Measurements from ENCODE around the gene SSR3. TPM values are rescaled to one million over a fixed set of nuclear protein-coding genes. Genes with fewer than 3 reads are reported as not detected.

Gene SSR3
- total and polyA plus RNA-seq, 2 of the 8 experiments (the other 6 are each of a cell fraction or from before 2014, with no cell fraction given) = 92.7 to 208 TPM

- Histone ChIP-seq H3K27me3 (replicated peaks in 1 of 4; ENCODE audit: control insufficient read depth in 3 of 4, extremely low read depth in 1 of 4, insufficient read depth in 3 of 4, low read length in 3 of 4) (no peaks in the 10 kb centered on the region), H4K20me1 (replicated peaks in 1 of 2; ENCODE audit: control insufficient read depth in 1 of 2, insufficient read depth in 2 of 2, low read length in 2 of 2) (no peaks in the 10 kb centered on the region), H3K36me3 (ENCODE audit: control insufficient read depth in 2 of 4, insufficient read depth in 4 of 4, low read length in 3 of 4) (no peaks in the 10 kb centered on the region), H3K56ac (replicated peaks; ENCODE audit: insufficient read length, low read depth, low read length) (no peak overlapping the region), H4K8ac (ENCODE audit: extremely low read depth, insufficient read depth, low read length) (no peak overlapping the region), H3K4me3 (ENCODE audit: extremely low read depth in 1 of 4, insufficient read depth in 2 of 4, low read depth in 3 of 4, low read length in 4 of 4) (no peak overlapping the region), H3K23ac (ENCODE audit: insufficient read length) (no peak overlapping the region), H4K91ac (replicated peaks; ENCODE audit: insufficient read length, low read length) (no peak overlapping the region), H4K5ac (ENCODE audit: insufficient read length, low read depth, low read length) (no peak overlapping the region), H3K23me2 (ENCODE audit: low read depth, low read length) (no peaks in the 10 kb centered on the region), H2BK120ac (replicated peaks; ENCODE audit: low read depth, low read length) (no peak overlapping the region), H3K9ac (replicated peaks in 1 of 4; ENCODE audit: extremely low read depth in 1 of 4, low read depth in 3 of 4, low read length in 3 of 4) (no peak overlapping the region), H3K18ac (ENCODE audit: extremely low read depth, low read length) (no peak overlapping the region), H3K9me3 (ENCODE audit: insufficient read depth in 2 of 2, low read depth in 1 of 2, low read length in 1 of 2) (no peaks in the 10 kb centered on the region), H2AFZ (ENCODE audit: low read length) (no peak overlapping the region), H2BK20ac (ENCODE audit: low read length) (no peak overlapping the region), H2BK5ac (ENCODE audit: low read depth, low read length) (no peak overlapping the region), H3K14ac (ENCODE audit: insufficient read length) (no peak overlapping the region), H3K79me1 (ENCODE audit: low read depth, low read length) (no peaks in the 10 kb centered on the region), H2BK12ac (ENCODE audit: low read depth, low read length) (no peak overlapping the region), H2AK5ac (ENCODE audit: low read depth, low read length) (no peak overlapping the region), H3K79me2 (ENCODE audit: control insufficient read depth in 1 of 2, insufficient read depth in 2 of 2, low read length in 2 of 2) (no peaks in the 10 kb centered on the region), H3K4ac (replicated peaks; ENCODE audit: insufficient read length, low read depth, low read length) (no peak overlapping the region), H2BK15ac (ENCODE audit: low read length) (no peak overlapping the region), H3K4me2 (ENCODE audit: insufficient read depth in 1 of 2, low read depth in 2 of 2, low read length in 2 of 2) (no peak overlapping the region), H3K27ac (ENCODE audit: low read depth, low read length) (no peak overlapping the region), H3K4me1 (replicated peaks in 1 of 4; ENCODE audit: control insufficient read depth in 3 of 4, insufficient read depth in 4 of 4, low read length in 3 of 4) (no peaks in the 10 kb centered on the region)
- no peak for FAIRE-seq
- no peak for DNase-seq (ENCODE audit: low read depth in 1 of 2, low spot score in 2 of 2)
- ChIA-PET CTCF (ENCODE audit: partially characterized antibody) (interaction anchor here (0.5 to 1.4 kb wide), 2 partner anchors 70 to 719 kb away, joined by 3 read pairs; no protein-coding TSS in a partner anchor), POLR2A (ENCODE audit: partially characterized antibody) (interaction anchor here (1.4 kb wide), 1 partner anchor 22 kb away, joined by 3 read pairs; no protein-coding TSS in a partner anchor)
- TF ChIP-seq SP2 (IDR thresholded peaks at IDR 0.05; ENCODE audit: low read length) (no peak), HDAC2 (IDR thresholded peaks at IDR 0.05; ENCODE audit: borderline replicate concordance in 1 of 2, low read depth in 2 of 2, low read length in 2 of 2) (no peak), RXRA (IDR thresholded peaks at IDR 0.05; ENCODE audit: insufficient read depth, low read depth, low read length) (no peak), POLR2A (IDR thresholded peaks at IDR 0.05; ENCODE audit: control extremely low read depth in 1 of 2, low read depth in 2 of 2, low read length in 2 of 2) (no peak), CHD2 (IDR thresholded peaks at IDR 0.05; ENCODE audit: low read length) (no peak), TAF7 (optimal IDR thresholded peaks at IDR 0.05; ENCODE audit: borderline replicate concordance, low read depth, low read length) (no peak), MAFK (IDR thresholded peaks at IDR 0.05; ENCODE audit: low read depth, low read length) (no peak), RFX5 (IDR thresholded peaks at IDR 0.05; ENCODE audit: borderline replicate concordance, low read depth, low read length) (no peak), GABPA (IDR thresholded peaks at IDR 0.05; ENCODE audit: borderline replicate concordance, insufficient read depth, low read length) (no peak), JUN (IDR thresholded peaks at IDR 0.05; ENCODE audit: low read depth, low read length) (no peak), RBBP5 (IDR thresholded peaks at IDR 0.05; ENCODE audit: borderline replicate concordance, low read depth, low read length) (no peak), ATF3 (IDR thresholded peaks at IDR 0.05; ENCODE audit: insufficient read depth, low read depth, low read length) (no peak), ASH2L (IDR thresholded peaks at IDR 0.05; ENCODE audit: low read length) (no peak), GTF2F1 (IDR thresholded peaks at IDR 0.05; ENCODE audit: borderline replicate concordance, low read depth, low read length) (no peak), EGR1 (IDR thresholded peaks at IDR 0.05; ENCODE audit: borderline replicate concordance, low read depth, low read length) (no peak), SIX5 (IDR thresholded peaks at IDR 0.05; ENCODE audit: low read depth, low read length) (no peak)
Observed at GRCh38 chr3:156583469-156583868, 28.6 kb upstream of the SSR3 start.
